Adrenal gland (tissue), 12 donors: Measurements from ENCODE around the gene DCP2. TPM values are rescaled to one million over a fixed set of nuclear protein-coding genes. Genes with fewer than 3 reads are reported as not detected.

Source experiments
- DNase-seq, 7 donors: peaks; one replicate each; pipeline ENCODE4 v3.0.0-alpha.2; 2019 to 2020
- H3K27ac ChIP-seq, 5 donors: fragments of 200-600 bp; sonication (generic) in 4 of 5; 1 replicate in 3 of 5; 2 replicates in 2 of 5; pipeline versions ENCODE4 v1.5.1 to v1.8.0; 2016 to 2020; ENCODE audit warnings: mild to moderate bottlenecking in 1 of 5
- H3K27me3 ChIP-seq: fragments of 200-600 bp; 2 replicates; pipeline ENCODE4 v1.8.0; 2021
- H3K36me3 ChIP-seq, 2 donors: fragments of 200-600 bp; replicated peaks in 1 of 2; 1 replicate in 1 of 2; 2 replicates in 1 of 2; pipeline versions ENCODE4 v1.5.1 to v1.8.0; 2018 to 2022
- H3K4me1 ChIP-seq, 2 donors: fragments of 200-600 bp; replicated peaks in 1 of 2; 1 replicate in 1 of 2; 2 replicates in 1 of 2; pipeline versions ENCODE4 v1.5.1 to v1.8.0; 2018 to 2021
- H3K4me3 ChIP-seq, 4 donors: fragments of 200-600 bp; sonication (generic) in 3 of 4; one replicate each; pipeline ENCODE4 v1.5.1; 2016 to 2018
- H3K9me3 ChIP-seq, 3 donors: fragments of 200-600 bp; sonication (generic) in 1 of 3; replicated peaks in 1 of 3; 1 replicate in 2 of 3; 2 replicates in 1 of 3; pipeline versions ENCODE4 v1.5.1 to v1.8.0; 2016 to 2021
- CTCF ChIP-seq, 6 experiments: fragments of 450-650 bp in 4 of 6; fragments of 200-600 bp in 2 of 6; sonication (generic) in 1 of 6; IDR thresholded peaks; 1 replicate in 5 of 6; 2 replicates in 1 of 6; pipeline versions ENCODE4 v1.5.1 to v1.8.0; 2016 to 2021; ENCODE audit warnings: antibody characterized with exemption in 6 of 6, mild to moderate bottlenecking in 2 of 6, moderate library complexity in 1 of 6
- POLR2A ChIP-seq, 2 donors: fragments of 450-650 bp; IDR thresholded peaks; one replicate each; pipeline ENCODE4 v1.6.1; 2017; ENCODE audit warnings: antibody characterized with exemption in 2 of 2, mild to moderate bottlenecking in 2 of 2, moderate library complexity in 1 of 2
- WGBS, 4 donors: extraction: QIAGEN DNeasy Blood & Tissue Kit in 2 of 4; methylation state at CpG; one replicate each; pipeline versions ENCODE4 v1.1.5 to v1.1.7; 2013 to 2017; 5-methylcytosine and 5-hydroxymethylcytosine counted together
- intact Hi-C, 2 donors: fragments of 100-400 bp; cut with DNase I; formaldehyde crosslinking; loops; one replicate each; pipeline versions ENCODE4 v1.14.1 to v1.15.0; 2022 to 2023
- polyA plus RNA-seq, 3 donors: library from polyadenylated mRNA; stranded (reverse); fragments of 200-250 nt in 2 of 3; fragments of 350-450 nt in 1 of 3; fragmentation: Illumina TruSeq in 1 of 3; extraction: RNeasy Lipid Tissue Mini Kit (QIAGEN cat#74804) in 1 of 3; gene quantifications; one replicate each; pipeline ENCODE4 v1.2.3, GENCODE V29; 2013 to 2014
- total RNA-seq, 9 donors: library from RNA; depleted of rRNA in 4 of 9; stranded (reverse); fragments of >200 nt in 4 of 9; fragments of 120-200 nt in 1 of 9; fragmentation: NEBNext Ultra II Directional in 1 of 9; extraction: Animal tissue kit (Norgen Biotek cat#: 25700) in 1 of 9; gene quantifications; one replicate each; pipeline versions ENCODE4 v1.1.0 to v1.2.4, GENCODE V29; 2013 to 2023
- donor health status: healthy with polysubstance abuse.
- donor health status: Bipolar disorder and iron deficiency.
- donor health status: DM: yes; HTN: yes; CAD: no.
- donor health status: DM: no; HTN: no; CAD: no.
- donor health status: DM: no; HTN: no; CAD: no.
- donor health status: DM: yes; HTN: yes; CAD: no.

The DCP2 gene
- total and polyA plus RNA-seq, 12 donors: 7.0 to 66.4 (median 39.6) TPM

- H3K36me3 ChIP-seq: no peaks in the 10 kb centered on the region
- no peak overlapping the region for H3K4me3 ChIP-seq
- H3K9me3 ChIP-seq: no peaks in the 10 kb centered on the region
- no peaks in the 10 kb centered on the region for H3K27me3 ChIP-seq
- WGBS, 4 donors: 8 to 40% (median 25%) methylated on average over 2 of the region's 2 CpGs
- intact Hi-C loops: no loop called here
- DNase-seq: peak in 1 of 7 donors; percentile 30
- peaks cover 0 to 10% of the 10 kb centered on the region in 2 donors for H3K4me1 ChIP-seq
- TF ChIP-seq POLR2A (IDR thresholded peaks at IDR 0.05) (no peak), CTCF (IDR thresholded peaks at IDR 0.05) (no peak)
- H3K27ac ChIP-seq: no peak overlapping the region
Measured at GRCh38 chr5:112931473-112931872, 45.1 kb upstream of the DCP2 start.

GRCh38 chr5:112933105-112933504 lies 43.5 kb upstream of the DCP2 start:
- DNase-seq: no peak
- intact Hi-C loops: no loop called here
- no peak for TF ChIP-seq CTCF (IDR thresholded peaks at IDR 0.05)
- WGBS, 4 donors: 87 to 90% (median 87%) methylated on average over 1 of the region's 1 CpG
- Histone ChIP-seq H3K9me3 (no peaks in the 10 kb centered on the region), H3K4me1 (peaks cover 0 to 9% of the 10 kb centered on the region in 2 donors), H3K27me3 (no peaks in the 10 kb centered on the region), H3K4me3 (no peak overlapping the region), H3K27ac (no peak overlapping the region), H3K36me3 (no peaks in the 10 kb centered on the region)

GRCh38 chr5:112933651-112934365 lies 42.8 kb upstream of the DCP2 start:
- Histone ChIP-seq H3K36me3 (no peaks in the 10 kb centered on the region), H3K9me3 (no peaks in the 10 kb centered on the region), H3K27ac (no peak overlapping the region), H3K27me3 (no peaks in the 10 kb centered on the region), H3K4me1 (peaks cover 0 to 8% of the 10 kb centered on the region in 2 donors), H3K4me3 (no peak overlapping the region)
- intact Hi-C loops: no loop called here
- DNase-seq: no peak
- 91 to 95% (median 95%) methylated on average over 1 of the region's 1 CpG for WGBS, 4 donors
- no peak for TF ChIP-seq CTCF (IDR thresholded peaks at IDR 0.05)
- no peak for TF ChIP-seq POLR2A (IDR thresholded peaks at IDR 0.05)

- intact Hi-C loops: no loop called here
- Histone ChIP-seq H3K27ac (no peak overlapping the region), H3K36me3 (no peaks in the 10 kb centered on the region), H3K4me3 (no peak overlapping the region), H3K27me3 (no peaks in the 10 kb centered on the region), H3K9me3 (no peaks in the 10 kb centered on the region), H3K4me1 (peaks cover 0 to 8% of the 10 kb centered on the region in 2 donors)
- no peak for DNase-seq
- TF ChIP-seq CTCF (IDR thresholded peaks at IDR 0.05) (no peak), POLR2A (IDR thresholded peaks at IDR 0.05) (no peak)
Measured at GRCh38 chr5:112934366-112934663, 42.3 kb upstream of the DCP2 start.
